Activated naive CD4-positive, alpha-beta T cell treated with anti-CD3 and anti-CD28 coated beads, Interleukin-2, amount 50 U/mL, for 16 hours (primary cell): ENCODE results near the gene RGS8.

Experiments
- DNase-seq: peaks from one replicate; pipeline ENCODE4 v3.0.0-alpha.2; 2020

The RGS8 gene

GRCh38 chr1:182670032-182670749 lies 14.2 kb downstream of the RGS8 start:
- DNase-seq = no peak

GRCh38 chr1:182669266-182669665 lies 15.1 kb downstream of the RGS8 start:
- DNase-seq = no peak

GRCh38 chr1:182668521-182669054 lies 15.8 kb downstream of the RGS8 start:
- no peak for DNase-seq

GRCh38 chr1:182667848-182668505 lies 16.4 kb downstream of the RGS8 start:
- DNase-seq = no peak

- DNase-seq = no peak
Measured at GRCh38 chr1:182666706-182667105, 17.7 kb downstream of the RGS8 start.

GRCh38 chr1:182664296-182664695 lies 20.1 kb downstream of the RGS8 start:
- DNase-seq = no peak

GRCh38 chr1:182662956-182663355 lies 21.4 kb downstream of the RGS8 start:
- DNase-seq = no peak

GRCh38 chr1:182662121-182662890 lies 22.1 kb downstream of the RGS8 start:
- DNase-seq = no peak

GRCh38 chr1:182658055-182658454 lies 26.3 kb downstream of the RGS8 start:
- no peak for DNase-seq

GRCh38 chr1:182656842-182657397 lies 27.5 kb downstream of the RGS8 start:
- DNase-seq = no peak

- no peak for DNase-seq
Measured at GRCh38 chr1:182653986-182654385, 30.4 kb downstream of the RGS8 start.

GRCh38 chr1:182652933-182653332 lies 31.5 kb downstream of the RGS8 start:
- DNase-seq = no peak

- no peak for DNase-seq
Measured at GRCh38 chr1:182651339-182651724, 33.1 kb downstream of the RGS8 start.

- DNase-seq = no peak
Measured at GRCh38 chr1:182650678-182651338, 33.6 kb downstream of the RGS8 start.

GRCh38 chr1:182649041-182649440 lies 35.3 kb downstream of the RGS8 start:
- no peak for DNase-seq

GRCh38 chr1:182646739-182647138 lies 37.6 kb downstream of the RGS8 start:
- no peak for DNase-seq

GRCh38 chr1:182644886-182645285 lies 39.5 kb downstream of the RGS8 start:
- no peak for DNase-seq

GRCh38 chr1:182643699-182644098 lies 40.7 kb downstream of the RGS8 start:
- DNase-seq = no peak

GRCh38 chr1:182642461-182642860 lies 41.9 kb downstream of the RGS8 start:
- no peak for DNase-seq

GRCh38 chr1:182641561-182641960 lies 42.8 kb downstream of the RGS8 start:
- DNase-seq = no peak

- DNase-seq = no peak
Measured at GRCh38 chr1:182639330-182639729, 45.1 kb downstream of the RGS8 start.

GRCh38 chr1:182637769-182638168 lies 46.6 kb downstream of the RGS8 start:
- no peak for DNase-seq

- no peak for DNase-seq
Measured at GRCh38 chr1:182635871-182636270, 48.5 kb downstream of the RGS8 start.
